WERI-Rb-1 (cell line): ENCODE results near the gene SHROOM3.
A peak's percentile ranks its signal among the peaks of the same experiment; 100 is the strongest.

Source experiments
- DNase-seq: peaks from one replicate; pipeline ENCODE4 v3.0.0-alpha.2; 2020
- H3K27ac ChIP-seq: fragments of 250-450 bp; sonication (Bioruptor Pico); 2 replicates; pipeline ENCODE4 v1.5.1; 2020; ENCODE audit warnings: mild to moderate bottlenecking, moderate library complexity
- H3K27me3 ChIP-seq: fragments of 250-450 bp; sonication (Bioruptor Pico); 2 replicates; pipeline ENCODE4 v1.5.1; 2021; ENCODE audit warnings: mild to moderate bottlenecking, low read depth, moderate library complexity; ENCODE audit not compliant: insufficient read depth, severe bottlenecking
- H3K36me3 ChIP-seq: fragments of 250-450 bp; sonication (Bioruptor Pico); 2 replicates; pipeline ENCODE4 v1.5.1; 2020; ENCODE audit warnings: mild to moderate bottlenecking, moderate library complexity
- H3K4me3 ChIP-seq: 2 replicates; pipeline ENCODE4 v1.5.1; 2011; ENCODE audit warnings: low read depth, mild to moderate bottlenecking, control low read depth, low read length
- H3K9me3 ChIP-seq: fragments of 250-450 bp; sonication (Bioruptor Pico); 2 replicates; pipeline ENCODE4 v1.5.1; 2021; ENCODE audit warnings: mild to moderate bottlenecking, moderate library complexity; ENCODE audit not compliant: severe bottlenecking
- TF ChIP-seq, protein P1 (sequence below): IDR thresholded peaks from 2 replicates; pipeline ENCODE4 v1.5.1; 2011; ENCODE audit warnings: low read depth, mild to moderate bottlenecking, control low read depth, inconsistent platforms, low read length

The SHROOM3 gene

GRCh38 chr4:76596713-76597112, 161.7 kb downstream of the SHROOM3 start:
- DNase-seq: no peak
- H3K9me3 ChIP-seq: no peaks in the 10 kb centered on the region

DNA sequence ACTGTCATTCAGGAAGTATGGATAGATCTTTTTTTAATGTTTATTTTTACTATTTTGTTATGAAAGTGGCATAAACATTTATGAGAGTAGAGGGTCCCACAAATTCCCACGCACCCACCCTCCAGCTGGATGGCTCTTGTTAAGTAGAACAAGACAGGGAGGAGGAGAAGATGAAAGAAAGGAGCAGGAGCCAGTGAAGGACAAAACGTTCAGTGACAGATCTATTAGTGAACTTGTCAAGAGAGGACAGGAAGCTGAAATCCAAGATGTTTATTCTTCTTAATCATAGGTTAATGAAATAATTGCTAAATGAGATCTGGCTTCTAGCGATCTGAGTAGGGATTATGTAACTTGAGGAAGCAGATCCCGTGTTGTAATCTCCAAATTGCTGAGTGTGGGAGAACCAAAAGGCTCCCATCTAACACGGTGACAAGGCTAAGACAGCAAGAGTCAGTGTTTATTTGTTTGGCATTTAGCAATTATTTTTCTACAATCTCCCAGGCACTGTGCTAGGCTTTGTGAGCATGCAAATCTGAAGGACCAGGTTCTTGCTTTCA, 162.5 kb downstream of the SHROOM3 start:
- Histone ChIP-seq H3K9me3 (no peaks in the 10 kb centered on the region), H3K4me3 (no peak overlapping the region), H3K36me3 (no peaks in the 10 kb centered on the region), H3K27ac (no peak overlapping the region), H3K27me3 (no peaks in the 10 kb centered on the region)
- DNase-seq: peak; percentile 13
- TF ChIP-seq, protein P1, sequence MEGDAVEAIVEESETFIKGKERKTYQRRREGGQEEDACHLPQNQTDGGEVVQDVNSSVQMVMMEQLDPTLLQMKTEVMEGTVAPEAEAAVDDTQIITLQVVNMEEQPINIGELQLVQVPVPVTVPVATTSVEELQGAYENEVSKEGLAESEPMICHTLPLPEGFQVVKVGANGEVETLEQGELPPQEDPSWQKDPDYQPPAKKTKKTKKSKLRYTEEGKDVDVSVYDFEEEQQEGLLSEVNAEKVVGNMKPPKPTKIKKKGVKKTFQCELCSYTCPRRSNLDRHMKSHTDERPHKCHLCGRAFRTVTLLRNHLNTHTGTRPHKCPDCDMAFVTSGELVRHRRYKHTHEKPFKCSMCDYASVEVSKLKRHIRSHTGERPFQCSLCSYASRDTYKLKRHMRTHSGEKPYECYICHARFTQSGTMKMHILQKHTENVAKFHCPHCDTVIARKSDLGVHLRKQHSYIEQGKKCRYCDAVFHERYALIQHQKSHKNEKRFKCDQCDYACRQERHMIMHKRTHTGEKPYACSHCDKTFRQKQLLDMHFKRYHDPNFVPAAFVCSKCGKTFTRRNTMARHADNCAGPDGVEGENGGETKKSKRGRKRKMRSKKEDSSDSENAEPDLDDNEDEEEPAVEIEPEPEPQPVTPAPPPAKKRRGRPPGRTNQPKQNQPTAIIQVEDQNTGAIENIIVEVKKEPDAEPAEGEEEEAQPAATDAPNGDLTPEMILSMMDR: no peak

More at GRCh38 chr4:76596713-76597112, 161.7 kb downstream of the SHROOM3 start:
- TF ChIP-seq, protein P1: no peak
- Histone ChIP-seq H3K4me3 (no peak overlapping the region), H3K27ac (no peak overlapping the region), H3K36me3 (no peaks in the 10 kb centered on the region), H3K27me3 (no peaks in the 10 kb centered on the region)

DNA sequence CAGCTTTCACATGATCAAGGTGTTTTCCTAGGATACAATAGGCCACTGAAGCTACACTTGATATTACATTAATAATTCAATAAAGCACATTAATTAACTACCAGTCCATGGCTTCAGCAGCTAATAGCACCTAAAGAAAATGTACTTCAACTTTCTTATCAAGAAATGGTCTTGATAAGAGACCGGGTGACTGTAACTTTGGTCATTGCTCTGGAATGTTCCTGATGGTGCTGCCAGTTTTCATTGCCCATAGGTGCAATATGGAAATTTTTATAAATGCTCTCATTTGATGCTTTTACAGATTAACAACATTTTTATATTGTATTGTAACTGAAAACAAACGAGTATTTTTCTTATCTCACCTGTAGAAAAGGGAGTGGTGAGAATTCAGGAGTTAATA, 165.4 kb downstream of the SHROOM3 start:
- H3K4me3 ChIP-seq: no peak overlapping the region
- no peaks in the 10 kb centered on the region for H3K27me3 ChIP-seq
- H3K36me3 ChIP-seq: no peaks in the 10 kb centered on the region
- H3K9me3 ChIP-seq: no peaks in the 10 kb centered on the region
- TF ChIP-seq, protein P1: no peak
- H3K27ac ChIP-seq: no peak overlapping the region
- DNase-seq: no peak

- DNase-seq: no peak
- Histone ChIP-seq H3K9me3 (no peaks in the 10 kb centered on the region), H3K27ac (no peak overlapping the region), H3K27me3 (no peaks in the 10 kb centered on the region), H3K4me3 (no peak overlapping the region), H3K36me3 (no peaks in the 10 kb centered on the region)
- TF ChIP-seq, protein P1: no peak
Observed at GRCh38 chr4:76601791-76602190, 166.8 kb downstream of the SHROOM3 start.

- Histone ChIP-seq H3K27ac (no peak overlapping the region), H3K9me3 (no peaks in the 10 kb centered on the region), H3K4me3 (no peak overlapping the region), H3K36me3 (no peaks in the 10 kb centered on the region), H3K27me3 (no peaks in the 10 kb centered on the region)
- TF ChIP-seq, protein P1: no peak
- DNase-seq: no peak
Observed at GRCh38 chr4:76605099-76605563, 170.1 kb downstream of the SHROOM3 start.
